ENCODE measurements around the gene ANAPC15.

- TF ChIP-seq, protein P1, sequence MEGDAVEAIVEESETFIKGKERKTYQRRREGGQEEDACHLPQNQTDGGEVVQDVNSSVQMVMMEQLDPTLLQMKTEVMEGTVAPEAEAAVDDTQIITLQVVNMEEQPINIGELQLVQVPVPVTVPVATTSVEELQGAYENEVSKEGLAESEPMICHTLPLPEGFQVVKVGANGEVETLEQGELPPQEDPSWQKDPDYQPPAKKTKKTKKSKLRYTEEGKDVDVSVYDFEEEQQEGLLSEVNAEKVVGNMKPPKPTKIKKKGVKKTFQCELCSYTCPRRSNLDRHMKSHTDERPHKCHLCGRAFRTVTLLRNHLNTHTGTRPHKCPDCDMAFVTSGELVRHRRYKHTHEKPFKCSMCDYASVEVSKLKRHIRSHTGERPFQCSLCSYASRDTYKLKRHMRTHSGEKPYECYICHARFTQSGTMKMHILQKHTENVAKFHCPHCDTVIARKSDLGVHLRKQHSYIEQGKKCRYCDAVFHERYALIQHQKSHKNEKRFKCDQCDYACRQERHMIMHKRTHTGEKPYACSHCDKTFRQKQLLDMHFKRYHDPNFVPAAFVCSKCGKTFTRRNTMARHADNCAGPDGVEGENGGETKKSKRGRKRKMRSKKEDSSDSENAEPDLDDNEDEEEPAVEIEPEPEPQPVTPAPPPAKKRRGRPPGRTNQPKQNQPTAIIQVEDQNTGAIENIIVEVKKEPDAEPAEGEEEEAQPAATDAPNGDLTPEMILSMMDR (IDR thresholded peaks at IDR 0.05; ENCODE audit: low read length): no peak
- TF ChIP-seq EZH2 (IDR thresholded peaks at IDR 0.05; ENCODE audit: borderline replicate concordance, low read length): no peak
Measured at GRCh38 chr11:72160319-72160718, 47.8 kb upstream of the ANAPC15 start.

Data from OCI-LY1 (cell line).